Measurements from ENCODE around the gene JMJD7. TPM values are rescaled to one million over a fixed set of nuclear protein-coding genes. Genes with fewer than 3 reads are reported as not detected.

The JMJD7 gene
- total and polyA plus RNA-seq, 8 donors = 6.5 to 16.8 (median 10.5) TPM

- H3K4me1 ChIP-seq = no peaks in the 10 kb centered on the region
- TF ChIP-seq CTCF (IDR thresholded peaks at IDR 0.05) = no peak
- no peaks in the 10 kb centered on the region for H3K36me3 ChIP-seq
- ATAC-seq (no peak), FAIRE-seq (no peak), DNase-seq (no peak)
- 86 to 87% methylated on average over 4 of the region's 4 CpGs for WGBS, 2 donors
- H3K9me3 ChIP-seq = no peaks in the 10 kb centered on the region
- H3K27ac ChIP-seq = no peak overlapping the region
- intact Hi-C loops (cut with DNase I) = no loop called here
- no peaks in the 10 kb centered on the region for H3K27me3 ChIP-seq
- H3K4me3 ChIP-seq = no peak overlapping the region
Observed at GRCh38 chr15:41794081-41794480, 33.8 kb upstream of the JMJD7 start.

- no peaks in the 10 kb centered on the region for H3K36me3 ChIP-seq
- no peak overlapping the region for H3K4me3 ChIP-seq
- 83 to 88% methylated on average over 10 of the region's 10 CpGs for WGBS, 2 donors
- H3K27ac ChIP-seq = no peak overlapping the region
- H3K27me3 ChIP-seq = no peaks in the 10 kb centered on the region
- no peak for DNase-seq
- ATAC-seq = no peak
- no peaks in the 10 kb centered on the region for H3K9me3 ChIP-seq
- no peak for FAIRE-seq
- intact Hi-C loops (cut with DNase I) = no loop called here
- H3K4me1 ChIP-seq = no peaks in the 10 kb centered on the region
- no peak for TF ChIP-seq CTCF (IDR thresholded peaks at IDR 0.05)
Observed at GRCh38 chr15:41795996-41796856, 31.7 kb upstream of the JMJD7 start.

- TF ChIP-seq CTCF (IDR thresholded peaks at IDR 0.05) = no peak
- H3K36me3 ChIP-seq = no peaks in the 10 kb centered on the region
- H3K9me3 ChIP-seq = no peaks in the 10 kb centered on the region
- intact Hi-C loops (cut with DNase I) = no loop called here
- no peak overlapping the region for H3K27ac ChIP-seq
- ATAC-seq (no peak), FAIRE-seq (no peak), DNase-seq (no peak)
- no peaks in the 10 kb centered on the region for H3K4me1 ChIP-seq
- no peaks in the 10 kb centered on the region for H3K27me3 ChIP-seq
- 86 to 87% methylated on average over 8 of the region's 8 CpGs for WGBS, 2 donors
- no peak overlapping the region for H3K4me3 ChIP-seq
Observed at GRCh38 chr15:41797201-41797944, 30.5 kb upstream of the JMJD7 start.

GRCh38 chr15:41798607-41799487, 29.0 kb upstream of the JMJD7 start:
- intact Hi-C loops (cut with DNase I) = no loop called here
- Histone ChIP-seq H3K27me3 (no peaks in the 10 kb centered on the region), H3K36me3 (no peaks in the 10 kb centered on the region), H3K9me3 (no peaks in the 10 kb centered on the region), H3K4me3 (no peak overlapping the region), H3K27ac (no peak overlapping the region), H3K4me1 (no peaks in the 10 kb centered on the region)
- DNase-seq (no peak), FAIRE-seq (no peak), ATAC-seq (no peak)
- WGBS, 2 donors = 82 to 89% methylated on average over 9 of the region's 9 CpGs
- no peak for TF ChIP-seq CTCF (IDR thresholded peaks at IDR 0.05)

All from pancreas (tissue), 10 donors.